ENCODE results near the gene BCL2L1.

The BCL2L1 gene

GRCh38 chr20:31710423-31711108 is 12.1 kb downstream of the BCL2L1 start:
- 100% methylated on average over 5 of the region's 5 CpGs for WGBS (ENCODE audit: insufficient coverage)
- Histone ChIP-seq H3K27ac (ENCODE audit: insufficient read depth in 1 of 2, low read depth in 1 of 2, low read length in 2 of 2, poor library complexity in 1 of 2, severe bottlenecking in 2 of 2) (no peak overlapping the region), H3K4me1 (ENCODE audit: control extremely low read depth in 1 of 4, control insufficient read depth in 4 of 4, insufficient read depth in 4 of 4, low read length in 3 of 4) (peaks cover 6 to 25% (median 16%) of the 10 kb centered on the region in 4 experiments)

GRCh38 chr20:31709939-31710338 is 12.7 kb downstream of the BCL2L1 start:
- POLR2A ChIA-PET = no interaction called here
- Histone ChIP-seq H3K4me1 (ENCODE audit: control extremely low read depth in 1 of 4, control insufficient read depth in 4 of 4, insufficient read depth in 4 of 4, low read length in 3 of 4) (peaks cover 6 to 26% (median 16%) of the 10 kb centered on the region in 4 experiments), H3K9me3 (ENCODE audit: control extremely low read depth in 1 of 5, control insufficient read depth in 4 of 5, insufficient read depth in 2 of 5, low read depth in 1 of 5, low read length in 4 of 5) (no peaks in the 10 kb centered on the region), H3K27ac (ENCODE audit: insufficient read depth in 1 of 2, low read depth in 1 of 2, low read length in 2 of 2, poor library complexity in 1 of 2, severe bottlenecking in 2 of 2) (no peak overlapping the region), H3K36me3 (ENCODE audit: control insufficient read depth in 4 of 4, insufficient read depth in 4 of 4, low read length in 3 of 4) (peaks cover 15 to 84% (median 32%) of the 10 kb centered on the region in 4 experiments), H3K27me3 (replicated peaks in 2 of 5; ENCODE audit: control insufficient read depth in 4 of 5, insufficient read depth in 5 of 5, low read length in 4 of 5) (no peaks in the 10 kb centered on the region), H3K4me3 (ENCODE audit: control insufficient read depth in 1 of 7, extremely low read depth in 1 of 7, insufficient read depth in 4 of 7, low read depth in 2 of 7, low read length in 6 of 7) (no peak overlapping the region)
- CTCF ChIA-PET = interaction anchor here (0.9 to 1.9 kb wide), 4 partner anchors 9 to 16 kb away, joined by 3 to 8 read pairs (median 6); partner anchors contain the start of gene BCL2L1
- 98% methylated on average over 5 of the region's 5 CpGs for WGBS (ENCODE audit: insufficient coverage)
- DNase-seq = no peak

More at GRCh38 chr20:31710423-31711108, 12.1 kb downstream of the BCL2L1 start:
- no peaks in the 10 kb centered on the region for H3K9me3 ChIP-seq (ENCODE audit: control extremely low read depth in 1 of 5, control insufficient read depth in 4 of 5, insufficient read depth in 2 of 5, low read depth in 1 of 5, low read length in 4 of 5)
- ChIA-PET CTCF (interaction anchor here (0.7 to 6.1 kb wide), 6 partner anchors 9 to 145 kb away, joined by 3 to 21 read pairs (median 5); no protein-coding TSS in a partner anchor), POLR2A (no interaction called here)
- H3K4me3 ChIP-seq (ENCODE audit: control insufficient read depth in 1 of 7, extremely low read depth in 1 of 7, insufficient read depth in 4 of 7, low read depth in 2 of 7, low read length in 6 of 7) = no peak overlapping the region
- no peaks in the 10 kb centered on the region for H3K27me3 ChIP-seq (replicated peaks in 2 of 5; ENCODE audit: control insufficient read depth in 4 of 5, insufficient read depth in 5 of 5, low read length in 4 of 5)
- H3K36me3 ChIP-seq (ENCODE audit: control insufficient read depth in 4 of 4, insufficient read depth in 4 of 4, low read length in 3 of 4) = peaks cover 15 to 88% (median 34%) of the 10 kb centered on the region in 4 experiments
- DNase-seq = no peak

GRCh38 chr20:31708736-31709534 is 13.7 kb downstream of the BCL2L1 start:
- Histone ChIP-seq H3K36me3 (ENCODE audit: control insufficient read depth in 4 of 4, insufficient read depth in 4 of 4, low read length in 3 of 4) (peaks cover 15 to 80% (median 30%) of the 10 kb centered on the region in 4 experiments), H3K9me3 (ENCODE audit: control extremely low read depth in 1 of 5, control insufficient read depth in 4 of 5, insufficient read depth in 2 of 5, low read depth in 1 of 5, low read length in 4 of 5) (no peaks in the 10 kb centered on the region), H3K4me3 (ENCODE audit: control insufficient read depth in 1 of 7, extremely low read depth in 1 of 7, insufficient read depth in 4 of 7, low read depth in 2 of 7, low read length in 6 of 7) (no peak overlapping the region), H3K27ac (ENCODE audit: insufficient read depth in 1 of 2, low read depth in 1 of 2, low read length in 2 of 2, poor library complexity in 1 of 2, severe bottlenecking in 2 of 2) (peak overlapping the region in 1 of 2 experiments; percentile 29), H3K4me1 (ENCODE audit: control extremely low read depth in 1 of 4, control insufficient read depth in 4 of 4, insufficient read depth in 4 of 4, low read length in 3 of 4) (peaks cover 6 to 26% (median 16%) of the 10 kb centered on the region in 4 experiments), H3K27me3 (replicated peaks in 2 of 5; ENCODE audit: control insufficient read depth in 4 of 5, insufficient read depth in 5 of 5, low read length in 4 of 5) (no peaks in the 10 kb centered on the region)
- WGBS (ENCODE audit: insufficient coverage) = 100% methylated on average over 3 of the region's 11 CpGs
- peak in 1 of 3 donors; percentile 28 for DNase-seq
- POLR2A ChIA-PET = interaction anchor here (0.6 kb wide), 1 partner anchor 98 kb away, joined by 3 read pairs; no protein-coding TSS in a partner anchor
- CTCF ChIA-PET = interaction anchor here (1.0 to 2.2 kb wide), 5 partner anchors 10 to 61 kb away, joined by 3 to 9 read pairs (median 6); partner anchors contain the start of gene BCL2L1

- ChIA-PET CTCF (interaction anchor here (1.0 to 2.2 kb wide), 5 partner anchors 9 to 60 kb away, joined by 3 to 9 read pairs (median 6); partner anchors contain the start of gene BCL2L1), POLR2A (interaction anchor here (0.6 kb wide), 1 partner anchor 97 kb away, joined by 3 read pairs; no protein-coding TSS in a partner anchor)
- Histone ChIP-seq H3K4me1 (ENCODE audit: control extremely low read depth in 1 of 4, control insufficient read depth in 4 of 4, insufficient read depth in 4 of 4, low read length in 3 of 4) (peaks cover 6 to 26% (median 15%) of the 10 kb centered on the region in 4 experiments), H3K27ac (ENCODE audit: insufficient read depth in 1 of 2, low read depth in 1 of 2, low read length in 2 of 2, poor library complexity in 1 of 2, severe bottlenecking in 2 of 2) (peak overlapping the region in 1 of 2 experiments; percentile 29), H3K4me3 (ENCODE audit: control insufficient read depth in 1 of 7, extremely low read depth in 1 of 7, insufficient read depth in 4 of 7, low read depth in 2 of 7, low read length in 6 of 7) (no peak overlapping the region), H3K27me3 (replicated peaks in 2 of 5; ENCODE audit: control insufficient read depth in 4 of 5, insufficient read depth in 5 of 5, low read length in 4 of 5) (no peaks in the 10 kb centered on the region), H3K9me3 (ENCODE audit: control extremely low read depth in 1 of 5, control insufficient read depth in 4 of 5, insufficient read depth in 2 of 5, low read depth in 1 of 5, low read length in 4 of 5) (no peaks in the 10 kb centered on the region), H3K36me3 (ENCODE audit: control insufficient read depth in 4 of 4, insufficient read depth in 4 of 4, low read length in 3 of 4) (peaks cover 13 to 72% (median 27%) of the 10 kb centered on the region in 4 experiments)
- peak in 2 of 3 donors; percentile 36 to 38 for DNase-seq
- WGBS (ENCODE audit: insufficient coverage) = 60% methylated on average over 2 of the region's 2 CpGs
Observed at GRCh38 chr20:31707994-31708735, 14.5 kb downstream of the BCL2L1 start.

GRCh38 chr20:31707258-31707615 is 15.4 kb downstream of the BCL2L1 start:
- Histone ChIP-seq H3K36me3 (ENCODE audit: control insufficient read depth in 4 of 4, insufficient read depth in 4 of 4, low read length in 3 of 4) (peaks cover 9 to 63% (median 20%) of the 10 kb centered on the region in 4 experiments), H3K4me1 (ENCODE audit: control extremely low read depth in 1 of 4, control insufficient read depth in 4 of 4, insufficient read depth in 4 of 4, low read length in 3 of 4) (peaks cover 6 to 26% (median 14%) of the 10 kb centered on the region in 4 experiments), H3K9me3 (ENCODE audit: control extremely low read depth in 1 of 5, control insufficient read depth in 4 of 5, insufficient read depth in 2 of 5, low read depth in 1 of 5, low read length in 4 of 5) (no peaks in the 10 kb centered on the region), H3K27ac (ENCODE audit: insufficient read depth in 1 of 2, low read depth in 1 of 2, low read length in 2 of 2, poor library complexity in 1 of 2, severe bottlenecking in 2 of 2) (peak overlapping the region in 1 of 2 experiments; percentile 12), H3K4me3 (ENCODE audit: control insufficient read depth in 1 of 7, extremely low read depth in 1 of 7, insufficient read depth in 4 of 7, low read depth in 2 of 7, low read length in 6 of 7) (no peak overlapping the region), H3K27me3 (replicated peaks in 2 of 5; ENCODE audit: control insufficient read depth in 4 of 5, insufficient read depth in 5 of 5, low read length in 4 of 5) (no peaks in the 10 kb centered on the region)
- DNase-seq = no peak
- ChIA-PET CTCF (interaction anchor here (1.1 to 2.2 kb wide), 6 partner anchors 8 to 45 kb away, joined by 3 to 10 read pairs (median 4); partner anchors contain the start of gene BCL2L1), POLR2A (no interaction called here)
- 91% methylated on average over 5 of the region's 5 CpGs for WGBS (ENCODE audit: insufficient coverage)

GRCh38 chr20:31706607-31707257 is 15.9 kb downstream of the BCL2L1 start:
- 92% methylated on average over 2 of the region's 2 CpGs for WGBS (ENCODE audit: insufficient coverage)
- Histone ChIP-seq H3K36me3 (ENCODE audit: control insufficient read depth in 4 of 4, insufficient read depth in 4 of 4, low read length in 3 of 4) (peaks cover 9 to 62% (median 20%) of the 10 kb centered on the region in 4 experiments), H3K4me3 (ENCODE audit: control insufficient read depth in 1 of 7, extremely low read depth in 1 of 7, insufficient read depth in 4 of 7, low read depth in 2 of 7, low read length in 6 of 7) (peak overlapping the region in 1 of 7 experiments; percentile 11), H3K4me1 (ENCODE audit: control extremely low read depth in 1 of 4, control insufficient read depth in 4 of 4, insufficient read depth in 4 of 4, low read length in 3 of 4) (peaks cover 6 to 26% (median 14%) of the 10 kb centered on the region in 4 experiments), H3K9me3 (ENCODE audit: control extremely low read depth in 1 of 5, control insufficient read depth in 4 of 5, insufficient read depth in 2 of 5, low read depth in 1 of 5, low read length in 4 of 5) (no peaks in the 10 kb centered on the region), H3K27ac (ENCODE audit: insufficient read depth in 1 of 2, low read depth in 1 of 2, low read length in 2 of 2, poor library complexity in 1 of 2, severe bottlenecking in 2 of 2) (peak overlapping the region in 1 of 2 experiments; percentile 12), H3K27me3 (replicated peaks in 2 of 5; ENCODE audit: control insufficient read depth in 4 of 5, insufficient read depth in 5 of 5, low read length in 4 of 5) (no peaks in the 10 kb centered on the region)
- POLR2A ChIA-PET = no interaction called here
- no peak for DNase-seq
- CTCF ChIA-PET = interaction anchor here (1.1 to 2.2 kb wide), 8 partner anchors 8 to 45 kb away, joined by 3 to 10 read pairs (median 4); partner anchors contain the start of gene BCL2L1
